NCI-H2081 treated with DMSO at 0.1 percent for 48 hours (cell line): Measurements from ENCODE around the gene BAIAP2L2.
"Not testable (repeated sequence)": the region's sequence is repeated elsewhere in the genome, so short reads cannot be mapped to it uniquely, and the experiment has no call there.

Experiments
- DNase-seq: peaks from one replicate; lab custom pipeline; 2025; lab: John Stamatoyannopoulos, UW

Gene BAIAP2L2

GRCh38 chr22:38127869-38128268 lies 17.4 kb upstream of the BAIAP2L2 start:
- no peak for DNase-seq

- DNase-seq: no peak
Measured at GRCh38 chr22:38126928-38127668, 16.6 kb upstream of the BAIAP2L2 start.

GRCh38 chr22:38125751-38126201 lies 15.3 kb upstream of the BAIAP2L2 start:
- no peak for DNase-seq

- no peak for DNase-seq
Measured at GRCh38 chr22:38125038-38125610, 14.6 kb upstream of the BAIAP2L2 start.

GRCh38 chr22:38124236-38124974 lies 13.9 kb upstream of the BAIAP2L2 start:
- no peak for DNase-seq

- no peak for DNase-seq
Measured at GRCh38 chr22:38122616-38123015, 12.1 kb upstream of the BAIAP2L2 start.

GRCh38 chr22:38120359-38121110 lies 10.1 kb upstream of the BAIAP2L2 start:
- no peak for DNase-seq

- DNase-seq: not testable (repeated sequence)
Measured at GRCh38 chr22:38118747-38119146, 8.3 kb upstream of the BAIAP2L2 start.

GRCh38 chr22:38118182-38118581 lies 7.7 kb upstream of the BAIAP2L2 start:
- no peak for DNase-seq

GRCh38 chr22:38117556-38117955 lies 7.1 kb upstream of the BAIAP2L2 start:
- not testable (repeated sequence) for DNase-seq

- DNase-seq: no peak
Measured at GRCh38 chr22:38115423-38116205, 5.1 kb upstream of the BAIAP2L2 start.

GRCh38 chr22:38114484-38115398 lies 4.3 kb upstream of the BAIAP2L2 start:
- DNase-seq: no peak

- no peak for DNase-seq
Measured at GRCh38 chr22:38112381-38112780, 1.9 kb upstream of the BAIAP2L2 start.

GRCh38 chr22:38111925-38112355 lies 1.5 kb upstream of the BAIAP2L2 start:
- DNase-seq: no peak

GRCh38 chr22:38110863-38111852 lies 674 bp upstream of the BAIAP2L2 start:
- DNase-seq: no peak

- no peak for DNase-seq
Measured at GRCh38 chr22:38109371-38110001, 998 bp downstream of the BAIAP2L2 start.

GRCh38 chr22:38108561-38109319 lies 1.7 kb downstream of the BAIAP2L2 start:
- no peak for DNase-seq
